Stimulated activated CD4-positive, alpha-beta T cell treated with anti-CD3 and anti-CD28 coated beads, Interleukin-4, amount 100 ng/mL, for 4 hours (primary cell): ENCODE results near the gene ZNF101.

Experiments used
- DNase-seq, 2 experiments: peaks; one replicate each; pipeline ENCODE4 v3.0.0-alpha.2; 2020

The ZNF101 gene

GRCh38 chr19:19721896-19722295, 53.3 kb downstream of the ZNF101 start:
- no peak for DNase-seq

GRCh38 chr19:19732579-19733501, 64.2 kb downstream of the ZNF101 start, which contains the start of gene ZNF14:
Gene ZNF14 (minus strand): TSS chr19:19733112. CDS start chr19:19732958, 154 bp downstream.
- DNase-seq = peak; percentile 85 to 90
